Fibroblast of skin of scalp (primary cell): Measurements from ENCODE around the gene LEP.
A peak's percentile ranks its signal among the peaks of the same experiment; 100 is the strongest.
"Not testable (repeated sequence)": the region's sequence is repeated elsewhere in the genome, so short reads cannot be mapped to it uniquely, and the experiment has no call there.

Experiments
- DNase-seq: peaks from one replicate; pipeline ENCODE4 v3.0.0-alpha.2; 2013

Gene LEP

GRCh38 chr7:128210590-128211570 is 30.2 kb upstream of the LEP start:
- DNase-seq, result no peak

GRCh38 chr7:128211626-128212025 is 29.5 kb upstream of the LEP start:
- DNase-seq, result no peak

GRCh38 chr7:128214463-128214862 is 26.6 kb upstream of the LEP start:
- no peak for DNase-seq

- peak; percentile 84 for DNase-seq
These were observed 25.8 kb upstream of the LEP start for GRCh38 chr7:128215281-128215680.

GRCh38 chr7:128215739-128216138 is 25.3 kb upstream of the LEP start:
- DNase-seq, result peak; percentile 76

- DNase-seq, result peak; percentile 74
These were observed 23.9 kb upstream of the LEP start for GRCh38 chr7:128217030-128217805.

- DNase-seq, result no peak
These were observed 23.0 kb upstream of the LEP start for GRCh38 chr7:128217967-128218652.

- no peak for DNase-seq
These were observed 21.4 kb upstream of the LEP start for GRCh38 chr7:128219636-128220035.

- peak; percentile 44 for DNase-seq
These were observed 19.1 kb upstream of the LEP start for GRCh38 chr7:128221929-128222403.

- DNase-seq, result no peak
These were observed 14.7 kb upstream of the LEP start for GRCh38 chr7:128226132-128226980.

GRCh38 chr7:128227271-128227670 is 13.8 kb upstream of the LEP start:
- no peak for DNase-seq

- DNase-seq, result no peak
These were observed 10.1 kb upstream of the LEP start for GRCh38 chr7:128231021-128231420.

GRCh38 chr7:128231677-128232076 is 9.4 kb upstream of the LEP start:
- no peak for DNase-seq

- DNase-seq, result no peak
These were observed 7.6 kb upstream of the LEP start for GRCh38 chr7:128233471-128233870.

GRCh38 chr7:128234476-128235026 is 6.5 kb upstream of the LEP start:
- DNase-seq, result no peak

GRCh38 chr7:128235471-128235870 is 5.6 kb upstream of the LEP start:
- no peak for DNase-seq

GRCh38 chr7:128236924-128237586 is 4.0 kb upstream of the LEP start:
- DNase-seq, result peak; percentile 64

- DNase-seq, result not testable (repeated sequence)
These were observed 1.9 kb upstream of the LEP start for GRCh38 chr7:128239146-128239545.

- DNase-seq, result no peak
These were observed 1.6 kb downstream of the LEP start for GRCh38 chr7:128242661-128243060.

GRCh38 chr7:128243273-128243672 is 2.2 kb downstream of the LEP start:
- DNase-seq, result no peak

- no peak for DNase-seq
These were observed 3.8 kb downstream of the LEP start for GRCh38 chr7:128244861-128245260.
